Dendritic cell treated with granulocyte-macrophage colony-stimulating factor and Interleukin-4, amounts not matched to agents 40 ng/mL and 50 ng/mL, for 4 days (primary cell): Measurements from ENCODE around the gene EPHX1.
"Not testable (repeated sequence)": the region's sequence is repeated elsewhere in the genome, so short reads cannot be mapped to it uniquely, and the experiment has no call there.

Experiments used
- H3K27ac Mint-ChIP-seq: one replicate; pipeline ENCODE4 v1.8.0; 2022; ENCODE audit warnings: mild to moderate bottlenecking, mixed read lengths
- H3K27me3 Mint-ChIP-seq: one replicate; pipeline ENCODE4 v1.8.0; 2022; ENCODE audit warnings: mild to moderate bottlenecking, mixed read lengths
- H3K36me3 Mint-ChIP-seq: one replicate; pipeline ENCODE4 v1.8.0; 2022; ENCODE audit warnings: low read depth, mixed read lengths
- H3K4me1 Mint-ChIP-seq: one replicate; pipeline ENCODE4 v1.8.0; 2022; ENCODE audit warnings: low read depth, mixed read lengths
- H3K4me3 Mint-ChIP-seq: one replicate; pipeline ENCODE4 v1.8.0; 2022; ENCODE audit warnings: mild to moderate bottlenecking, moderate library complexity, mixed read lengths
- H3K9me3 Mint-ChIP-seq: one replicate; pipeline ENCODE4 v1.8.0; 2022; ENCODE audit warnings: mixed read lengths
- intact Hi-C: fragments of 100-400 bp; cut with micrococcal nuclease; formaldehyde crosslinking; loops from one replicate; pipeline ENCODE4 v1.15.0; 2022

The EPHX1 gene

DNA sequence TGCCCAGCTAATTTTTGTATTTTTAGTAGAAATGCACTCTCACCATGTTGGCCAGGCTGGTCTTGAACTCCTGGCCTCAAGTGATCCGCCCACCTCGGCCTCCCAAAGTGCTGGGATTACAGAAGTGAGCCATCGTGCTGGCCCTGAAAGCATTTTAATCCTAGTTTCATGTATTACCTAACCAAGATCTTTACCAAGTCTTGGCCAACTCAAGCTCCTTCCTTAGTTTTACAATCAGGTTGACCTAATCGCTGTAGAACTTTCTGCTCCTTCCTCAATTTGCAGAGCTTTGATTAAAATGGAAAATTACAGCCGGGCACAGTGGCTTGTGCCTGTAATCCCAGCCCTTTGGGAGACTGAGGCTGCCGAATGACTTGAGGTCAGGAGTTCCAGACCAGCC, 75.4 kb downstream of the EPHX1 start:
- Mint-ChIP-seq H3K36me3 (no peaks in the 10 kb centered on the region), H3K27me3 (peaks cover 20% of the 10 kb centered on the region), H3K9me3 (no peaks in the 10 kb centered on the region), H3K4me1 (peaks cover 26% of the 10 kb centered on the region), H3K4me3 (no peak overlapping the region), H3K27ac (no peak overlapping the region)
- intact Hi-C loops, result loop anchor here (10.0 kb wide), 1 partner anchor 111 kb away; the partner anchor contains the start of gene SRP9

DNA sequence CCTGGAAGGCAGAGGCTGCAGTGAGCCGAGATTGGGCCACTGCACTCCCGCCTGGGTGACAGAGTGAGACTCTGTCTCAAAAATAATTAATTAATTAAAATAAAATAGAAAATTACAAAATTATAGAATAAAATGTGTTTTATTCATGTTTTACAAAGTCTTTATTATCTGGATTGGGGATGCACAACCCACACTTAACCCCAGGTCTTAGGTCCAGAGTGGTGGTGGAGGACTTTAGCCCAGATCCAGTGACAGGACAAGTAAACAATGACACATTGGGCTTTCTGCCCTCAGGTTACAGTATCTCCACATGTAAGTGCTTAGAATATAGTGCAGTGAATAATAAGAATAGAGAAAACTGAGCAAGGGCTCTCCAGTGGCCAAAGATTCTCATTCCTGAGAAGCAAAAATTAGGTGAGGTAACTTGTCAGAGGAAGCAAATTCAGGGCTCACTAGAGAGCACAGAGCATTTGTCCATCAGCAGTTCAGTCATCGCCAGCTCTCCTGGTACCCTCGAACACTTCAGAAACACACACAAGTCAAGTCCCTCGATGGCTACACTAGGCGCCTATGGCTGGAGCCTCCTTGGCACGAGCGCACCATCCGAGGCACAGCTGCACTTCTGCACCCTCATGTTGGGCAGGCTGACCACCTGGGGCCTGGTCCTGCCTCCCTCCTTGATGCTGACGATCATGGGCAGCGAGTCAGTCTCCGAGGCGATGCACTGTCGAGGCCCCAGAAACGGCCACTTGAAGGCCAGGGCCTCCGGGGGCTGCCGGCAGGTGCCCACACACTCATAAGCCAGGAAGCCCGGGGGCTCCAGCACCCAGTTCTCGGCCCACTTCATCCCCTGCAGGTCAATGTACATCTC, 76.5 kb downstream of the EPHX1 start:
- H3K36me3 Mint-ChIP-seq, result no peaks in the 10 kb centered on the region
- H3K9me3 Mint-ChIP-seq, result no peaks in the 10 kb centered on the region
- H3K4me3 Mint-ChIP-seq, result no peak overlapping the region
- H3K27me3 Mint-ChIP-seq, result peaks cover 20% of the 10 kb centered on the region
- no peak overlapping the region for H3K27ac Mint-ChIP-seq
- intact Hi-C loops, result loop anchor here (10.0 kb wide), 1 partner anchor 112 kb away; the partner anchor contains the start of gene SRP9
- H3K4me1 Mint-ChIP-seq, result peaks cover 15% of the 10 kb centered on the region

DNA sequence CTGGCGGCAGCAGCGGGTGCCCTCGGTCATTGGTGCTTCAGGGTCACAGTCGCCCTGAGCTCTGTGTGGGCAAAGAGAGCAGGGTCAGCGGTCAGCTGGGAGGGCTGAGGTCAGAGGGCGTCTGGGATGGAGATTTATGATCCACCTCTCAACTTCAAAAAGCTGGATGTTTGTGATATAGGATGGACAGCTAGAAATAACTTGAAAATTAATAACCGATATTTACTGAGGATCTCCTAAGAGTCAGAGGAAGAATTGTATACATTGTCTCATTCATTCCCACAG, 77.0 kb downstream of the EPHX1 start:
- H3K27me3 Mint-ChIP-seq, result peaks cover 20% of the 10 kb centered on the region
- intact Hi-C loops, result loop anchor here (10.0 kb wide), 1 partner anchor 112 kb away; the partner anchor contains the start of gene SRP9
- H3K27ac Mint-ChIP-seq, result no peak overlapping the region
- H3K9me3 Mint-ChIP-seq, result no peaks in the 10 kb centered on the region
- H3K36me3 Mint-ChIP-seq, result no peaks in the 10 kb centered on the region
- H3K4me1 Mint-ChIP-seq, result peaks cover 11% of the 10 kb centered on the region
- no peak overlapping the region for H3K4me3 Mint-ChIP-seq

DNA sequence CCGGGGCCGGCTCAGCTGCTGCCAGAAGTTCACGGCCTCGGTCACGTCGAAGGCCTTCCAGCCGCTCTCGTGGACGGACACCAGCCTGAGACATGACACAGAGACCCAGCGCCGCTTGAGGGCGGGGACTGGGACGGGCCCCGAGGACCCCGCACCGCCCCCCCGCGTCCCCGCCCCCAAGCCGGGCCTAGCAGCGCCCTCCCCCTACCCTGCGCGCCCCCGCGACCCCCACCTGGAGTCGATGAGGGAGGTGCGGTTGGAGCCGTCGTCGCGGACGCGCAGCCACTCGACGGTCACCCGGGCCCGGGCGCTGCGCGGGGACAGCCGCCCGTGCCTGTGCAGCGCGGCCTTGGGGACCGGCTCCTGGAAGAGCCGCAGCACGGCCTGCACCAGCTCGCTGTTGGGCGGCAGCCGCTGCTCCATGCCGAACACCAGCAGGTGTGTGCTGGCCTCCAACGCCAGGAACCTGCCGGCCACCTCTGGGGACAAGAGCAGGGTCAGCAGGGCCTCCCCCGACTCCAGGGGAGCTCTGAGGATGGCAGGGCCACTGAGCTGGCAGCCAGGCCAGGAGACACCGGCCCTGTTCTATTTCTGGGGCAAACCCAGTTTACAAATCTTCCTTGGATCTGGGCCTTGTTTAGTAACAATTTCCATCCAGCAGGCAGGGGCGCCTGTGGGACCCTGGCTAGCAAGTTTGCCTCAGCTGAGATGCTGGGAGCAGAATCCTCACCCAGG, 77.8 kb downstream of the EPHX1 start:
- not testable (repeated sequence) for H3K4me3 Mint-ChIP-seq, H3K27ac Mint-ChIP-seq
- intact Hi-C loops, result loop anchor here (10.0 kb wide), 1 partner anchor 113 kb away; the partner anchor contains the start of gene SRP9

DNA sequence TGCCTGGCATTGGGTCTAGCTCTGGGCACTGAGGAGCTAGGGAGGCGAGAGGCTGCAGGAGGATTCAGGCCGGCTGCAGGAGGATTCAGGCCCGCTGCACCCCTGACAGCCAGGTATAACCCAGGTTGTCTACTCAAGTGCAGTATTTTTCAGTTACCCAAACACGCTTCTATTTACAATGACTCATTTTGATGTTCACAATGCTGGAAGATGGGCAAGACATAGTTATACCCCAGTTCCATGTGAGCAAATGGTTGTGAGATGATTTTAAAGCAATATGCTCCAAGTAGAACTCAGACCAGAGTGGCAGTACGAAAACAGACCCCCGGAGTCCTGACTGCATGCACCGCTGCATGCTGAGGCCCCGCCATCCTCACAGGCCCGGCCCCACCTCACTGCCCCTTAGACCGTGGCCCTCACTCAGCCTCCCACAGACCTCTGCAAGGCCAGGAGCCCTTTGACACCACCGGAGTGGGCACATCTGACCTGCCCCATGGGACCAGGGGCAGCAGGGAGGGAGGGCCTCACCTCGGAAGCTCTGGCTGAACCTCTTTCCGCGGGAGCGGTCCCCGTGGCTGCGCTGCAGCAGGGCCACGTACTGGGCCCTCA, 78.5 kb downstream of the EPHX1 start:
- Mint-ChIP-seq H3K27me3 (peaks cover 17% of the 10 kb centered on the region), H3K27ac (no peak overlapping the region), H3K4me3 (no peak overlapping the region), H3K36me3 (no peaks in the 10 kb centered on the region), H3K9me3 (no peaks in the 10 kb centered on the region), H3K4me1 (peaks cover 6% of the 10 kb centered on the region)
- intact Hi-C loops, result loop anchor here (10.0 kb wide), 1 partner anchor 114 kb away; the partner anchor contains the start of gene SRP9

More for the DNA sequence above, 77.8 kb downstream of the EPHX1 start:
- H3K36me3 Mint-ChIP-seq, H3K9me3 Mint-ChIP-seq: not testable (repeated sequence)
- H3K27me3 Mint-ChIP-seq, result peaks cover 20% of the 10 kb centered on the region
- peaks cover 11% of the 10 kb centered on the region for H3K4me1 Mint-ChIP-seq

DNA sequence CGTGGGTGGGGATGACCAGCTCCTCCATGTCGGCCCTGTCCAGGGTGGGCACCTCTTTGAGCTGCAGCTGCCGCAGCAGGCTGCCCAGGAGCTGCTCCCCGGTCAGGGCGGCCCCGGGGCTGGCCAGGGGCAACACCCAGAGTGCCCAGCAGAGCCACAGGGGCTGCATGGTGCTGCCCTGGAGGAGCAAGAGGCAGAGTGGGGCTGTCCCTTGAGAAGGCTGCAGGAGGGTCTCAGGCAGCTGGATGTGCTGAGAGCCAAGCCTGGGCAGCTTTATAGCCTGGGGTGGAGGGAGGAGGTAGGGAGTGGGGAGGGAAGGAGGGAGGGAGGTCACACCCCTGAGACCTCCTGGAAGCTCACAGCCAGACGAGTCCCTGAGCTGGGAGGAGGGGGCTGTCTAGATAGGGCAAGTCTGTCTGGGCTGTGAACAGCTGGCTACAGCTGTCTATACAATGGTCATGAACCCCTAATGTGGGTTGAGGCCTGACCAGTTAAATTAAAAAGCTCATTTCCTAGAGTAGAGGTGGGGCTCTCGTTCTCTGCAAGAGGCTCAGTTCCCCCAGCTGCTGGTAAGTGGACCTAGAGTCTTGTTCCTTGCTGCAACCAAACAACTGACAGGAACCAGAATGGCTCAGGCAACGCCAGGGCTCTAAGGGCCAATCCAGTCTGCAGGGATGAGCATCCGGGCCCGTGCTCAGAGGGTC, 79.1 kb downstream of the EPHX1 start, which contains the start of gene LEFTY1:
TSS of gene LEFTY1 (minus strand) at position 249 of the 704 bp plus-strand sequence. CDS start at position 169, 80 bp downstream.
- intact Hi-C loops, result loop anchor here (10.0 kb wide), 1 partner anchor 114 kb away; the partner anchor contains the start of gene SRP9
- H3K4me3 Mint-ChIP-seq, result no peak within 1 kb of the TSS

DNA sequence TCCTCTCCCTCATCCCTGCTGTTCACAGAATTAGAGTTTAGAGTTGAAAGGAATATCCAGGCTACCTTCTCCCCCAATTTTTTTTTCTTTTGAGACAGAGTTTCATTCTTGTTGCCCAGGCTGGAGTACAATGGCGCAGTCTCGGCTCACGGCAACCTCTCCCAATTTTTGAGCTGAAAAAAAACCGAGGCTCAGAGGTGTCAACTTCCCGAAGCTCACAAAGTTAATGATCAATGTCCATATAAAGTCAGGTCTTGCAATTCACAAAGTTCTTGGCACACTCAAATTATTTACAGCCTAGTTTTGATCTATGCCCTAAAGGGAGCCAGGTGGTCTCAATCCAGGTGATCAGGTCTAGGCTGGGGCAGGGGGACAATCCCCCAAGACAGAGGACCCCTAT, 79.8 kb downstream of the EPHX1 start:
- intact Hi-C loops, result loop anchor here (10.0 kb wide), 1 partner anchor 115 kb away; the partner anchor contains the start of gene SRP9
- H3K9me3 Mint-ChIP-seq, result no peaks in the 10 kb centered on the region
- H3K27me3 Mint-ChIP-seq, result peaks cover 12% of the 10 kb centered on the region
- no peaks in the 10 kb centered on the region for H3K4me1 Mint-ChIP-seq
- no peak overlapping the region for H3K4me3 Mint-ChIP-seq
- H3K36me3 Mint-ChIP-seq, result no peaks in the 10 kb centered on the region
- H3K27ac Mint-ChIP-seq, result no peak overlapping the region

More for the DNA sequence above, 79.1 kb downstream of the EPHX1 start, which contains the start of gene LEFTY1:
- peaks cover 12% of the 10 kb centered on the region for H3K27me3 Mint-ChIP-seq
- no peaks in the 10 kb centered on the region for H3K4me1 Mint-ChIP-seq
- no peaks in the 10 kb centered on the region for H3K9me3 Mint-ChIP-seq
- no peak within 1 kb of the TSS for H3K27ac Mint-ChIP-seq
- H3K36me3 Mint-ChIP-seq, result no peaks in the 10 kb centered on the region

DNA sequence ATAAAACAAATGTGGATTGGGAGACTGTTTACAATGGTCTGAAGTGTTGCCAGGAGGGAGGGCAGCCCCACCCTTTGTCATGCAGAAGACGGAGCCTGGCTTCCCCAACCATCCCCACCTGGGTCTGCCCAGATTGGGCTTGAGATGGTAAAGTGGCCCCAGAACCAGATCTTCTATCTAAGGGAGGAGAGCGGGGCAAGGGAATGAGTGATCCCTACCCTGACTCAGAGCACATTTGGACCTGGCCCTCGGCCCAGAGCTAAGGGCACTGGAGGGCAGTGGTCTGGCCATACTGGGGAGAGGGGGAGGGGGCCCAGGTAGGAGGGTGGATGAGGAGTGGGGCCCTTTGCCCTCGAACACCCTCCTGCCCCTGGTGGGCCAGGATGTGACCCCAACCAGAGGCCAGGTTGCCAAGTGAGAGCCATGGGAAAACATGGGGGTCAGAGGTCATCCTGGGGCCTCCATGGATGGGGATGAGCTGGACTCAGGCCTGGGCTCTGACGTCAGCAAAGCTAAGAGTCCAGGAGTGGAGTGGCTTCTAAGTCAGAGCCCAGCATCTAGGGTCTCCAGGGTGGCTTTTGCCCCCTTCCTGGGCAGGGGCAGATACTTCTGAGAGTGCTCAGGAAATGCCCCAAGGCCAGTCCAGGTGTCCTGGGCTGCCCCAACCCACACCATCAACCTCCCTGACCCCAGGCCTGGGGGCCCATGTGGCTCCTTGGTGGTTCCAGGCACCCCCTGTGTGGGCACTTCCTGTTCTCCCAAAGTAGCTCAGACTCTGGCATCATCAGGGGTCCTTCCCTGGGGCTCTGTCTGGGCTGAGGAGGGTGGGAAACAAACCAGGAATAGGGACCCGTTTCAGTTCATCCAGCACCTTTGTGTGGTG, 80.7 kb downstream of the EPHX1 start:
- H3K27ac Mint-ChIP-seq, result no peak overlapping the region
- H3K9me3 Mint-ChIP-seq, result no peaks in the 10 kb centered on the region
- intact Hi-C loops, result no loop called here
- no peaks in the 10 kb centered on the region for H3K36me3 Mint-ChIP-seq
- no peaks in the 10 kb centered on the region for H3K4me1 Mint-ChIP-seq
- H3K27me3 Mint-ChIP-seq, result peaks cover 12% of the 10 kb centered on the region
- no peak overlapping the region for H3K4me3 Mint-ChIP-seq

DNA sequence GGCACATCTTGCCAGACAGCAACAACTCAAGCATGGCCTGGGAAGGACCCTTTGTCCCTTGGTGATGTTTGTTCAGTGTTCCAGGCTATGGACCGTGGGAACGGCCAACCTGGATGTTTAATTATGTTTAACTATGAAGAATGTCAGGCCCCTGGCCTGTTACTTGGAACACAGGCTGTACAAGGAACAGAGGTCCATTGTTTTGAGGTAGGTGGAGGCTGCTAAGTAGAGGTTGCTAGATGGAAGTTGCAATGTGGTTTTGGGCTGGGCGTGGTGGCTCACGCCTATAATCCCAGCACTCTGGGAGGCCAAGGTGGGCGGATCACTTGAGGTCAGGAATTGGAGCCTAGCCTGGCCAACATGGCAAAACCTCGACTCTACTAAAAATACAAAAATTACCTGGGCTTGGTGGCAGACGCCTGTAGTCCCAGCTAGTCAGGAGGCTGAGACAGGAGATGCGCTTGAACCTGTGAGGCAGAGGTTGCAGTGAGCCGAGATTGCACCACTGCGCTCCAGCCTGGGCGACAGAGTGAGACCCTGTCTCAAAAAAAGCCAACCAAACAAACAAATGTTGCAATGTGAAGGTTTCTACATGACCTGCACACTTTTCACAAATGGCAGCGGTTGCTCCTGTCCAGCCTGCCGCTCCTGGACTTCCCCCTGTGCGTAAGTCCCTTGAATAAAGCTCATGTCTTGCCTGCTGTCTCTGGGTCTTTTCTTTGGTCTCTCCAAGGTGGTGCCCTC, 81.5 kb downstream of the EPHX1 start:
- Mint-ChIP-seq H3K36me3 (no peaks in the 10 kb centered on the region), H3K9me3 (no peaks in the 10 kb centered on the region), H3K4me3 (no peak overlapping the region), H3K27me3 (peaks cover 12% of the 10 kb centered on the region), H3K27ac (no peak overlapping the region), H3K4me1 (no peaks in the 10 kb centered on the region)
- intact Hi-C loops, result no loop called here

DNA sequence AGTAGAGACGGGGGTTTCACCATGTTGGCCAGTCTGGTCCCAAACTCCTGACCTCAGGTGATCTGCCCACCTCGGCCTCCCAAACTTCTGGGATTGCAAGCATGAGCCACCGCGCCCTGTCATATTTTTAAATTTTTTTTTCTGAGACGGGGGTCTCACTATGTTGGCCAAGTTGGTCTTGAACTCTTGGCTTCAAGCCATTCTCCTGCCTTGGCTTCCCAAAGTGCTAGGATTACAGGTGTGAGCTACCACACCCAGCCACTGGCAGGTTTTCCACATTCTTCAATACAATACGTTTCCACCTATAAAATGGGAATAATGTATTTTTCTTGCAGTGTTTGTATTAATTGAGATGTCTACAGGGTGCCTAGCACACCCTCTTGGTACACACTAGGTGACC, 82.4 kb downstream of the EPHX1 start:
- H3K27me3 Mint-ChIP-seq, result peaks cover 3% of the 10 kb centered on the region
- no peaks in the 10 kb centered on the region for H3K36me3 Mint-ChIP-seq
- no peaks in the 10 kb centered on the region for H3K9me3 Mint-ChIP-seq
- H3K4me1 Mint-ChIP-seq, result peaks cover 6% of the 10 kb centered on the region
- no peak overlapping the region for H3K4me3 Mint-ChIP-seq
- H3K27ac Mint-ChIP-seq, result no peak overlapping the region
- intact Hi-C loops, result no loop called here
